GM10847 (cell line): ENCODE data around the gene INSC.

Experiments
- POLR2A ChIP-seq: IDR thresholded peaks from 2 replicates; pipeline ENCODE4 v1.6.1; 2011; ENCODE audit not compliant: insufficient read length; ENCODE audit errors: extremely low read depth

Gene INSC

DNA sequence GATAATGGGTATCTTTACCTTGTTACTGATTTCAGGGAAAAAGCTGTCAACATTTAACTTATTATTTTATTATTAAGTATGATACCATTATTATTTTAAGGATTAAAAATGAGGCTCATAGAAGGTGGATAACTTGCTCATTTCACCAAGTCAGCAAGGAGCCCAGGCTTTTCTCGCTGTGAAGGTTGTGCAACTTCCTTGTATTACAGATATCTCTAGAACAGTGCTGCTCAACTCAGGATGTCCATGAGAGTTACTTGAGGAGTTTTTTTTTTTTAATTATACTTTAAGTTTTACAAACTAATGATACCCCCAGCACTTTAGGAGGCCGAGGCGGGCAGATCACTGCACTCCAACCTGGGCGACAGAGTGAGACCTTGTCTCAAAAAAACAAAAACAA lies 98.2 kb downstream of the INSC start:
- no peak for TF ChIP-seq POLR2A

DNA sequence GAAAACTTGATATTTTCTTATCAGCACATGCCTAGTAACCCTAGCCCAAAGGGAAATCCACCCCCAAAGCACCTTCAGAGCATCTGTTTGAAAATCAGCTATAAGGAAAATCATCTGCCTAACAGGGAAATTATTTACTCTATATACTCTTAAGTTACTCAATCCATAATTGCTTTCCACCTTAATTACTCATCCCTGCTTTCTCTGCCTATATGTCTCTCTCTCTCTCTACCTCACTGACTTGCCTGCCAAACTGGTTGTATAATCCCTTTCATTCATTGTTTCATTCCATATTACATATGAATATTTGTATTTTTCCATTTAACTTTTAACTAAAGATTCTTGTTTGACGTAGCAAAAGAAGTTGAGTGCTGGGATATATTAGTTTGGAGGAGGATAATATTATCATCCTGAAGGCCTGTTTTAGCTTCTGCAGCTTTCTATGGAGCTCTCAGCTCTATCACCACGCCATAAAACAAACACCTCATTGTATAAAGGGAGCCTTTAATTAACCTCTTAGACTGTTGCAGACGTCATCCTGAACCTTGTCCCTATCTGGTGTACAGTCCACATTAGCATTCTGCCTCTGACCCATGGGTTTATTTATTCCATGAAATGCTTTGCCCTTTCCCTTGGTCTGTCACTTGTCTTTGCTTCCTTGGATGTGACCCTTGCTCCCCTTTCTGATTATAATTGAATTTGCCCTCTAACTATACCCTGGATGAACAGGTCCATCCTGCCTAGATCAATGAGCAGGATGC lies 98.9 kb downstream of the INSC start:
- TF ChIP-seq POLR2A: no peak

DNA sequence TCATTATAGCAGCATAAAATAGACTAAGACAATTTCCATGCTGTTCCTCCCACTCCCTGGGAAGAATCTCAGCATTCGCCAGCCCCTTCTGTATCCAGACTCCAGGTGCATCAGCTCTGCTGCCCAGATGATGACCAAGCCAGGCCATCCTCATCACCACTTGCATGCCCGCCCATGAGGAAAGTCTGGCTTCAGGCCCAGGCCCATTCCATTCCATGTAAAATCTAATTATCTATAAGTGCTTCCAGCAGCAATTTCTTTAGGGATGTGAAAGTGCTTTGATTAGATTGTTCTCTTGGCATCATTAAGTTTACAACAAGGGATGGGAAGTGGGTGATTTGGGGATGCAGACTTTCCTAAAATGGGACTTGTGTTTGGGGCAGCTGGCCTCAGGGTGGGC lies 100.3 kb downstream of the INSC start:
- TF ChIP-seq POLR2A: no peak

DNA sequence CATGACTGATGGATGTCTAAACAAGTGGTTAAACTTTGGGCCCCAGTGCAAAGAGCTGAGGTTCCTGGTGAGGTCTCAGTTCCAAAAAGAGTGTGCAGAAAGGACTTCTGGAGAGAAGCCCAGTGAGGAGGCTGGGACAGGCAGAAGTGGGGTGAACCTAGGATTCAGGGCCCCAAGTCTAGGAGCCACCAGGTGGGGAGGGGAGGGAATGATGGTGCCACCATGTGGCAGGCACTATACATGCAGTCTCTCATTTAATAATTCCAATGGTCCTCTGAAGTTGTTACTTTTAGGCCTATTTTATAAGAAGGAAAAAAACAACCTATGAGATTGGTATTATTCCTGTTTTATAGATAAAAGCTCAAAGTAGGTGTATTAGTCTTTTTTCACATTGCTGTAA lies 102.0 kb downstream of the INSC start:
- no peak for TF ChIP-seq POLR2A

DNA sequence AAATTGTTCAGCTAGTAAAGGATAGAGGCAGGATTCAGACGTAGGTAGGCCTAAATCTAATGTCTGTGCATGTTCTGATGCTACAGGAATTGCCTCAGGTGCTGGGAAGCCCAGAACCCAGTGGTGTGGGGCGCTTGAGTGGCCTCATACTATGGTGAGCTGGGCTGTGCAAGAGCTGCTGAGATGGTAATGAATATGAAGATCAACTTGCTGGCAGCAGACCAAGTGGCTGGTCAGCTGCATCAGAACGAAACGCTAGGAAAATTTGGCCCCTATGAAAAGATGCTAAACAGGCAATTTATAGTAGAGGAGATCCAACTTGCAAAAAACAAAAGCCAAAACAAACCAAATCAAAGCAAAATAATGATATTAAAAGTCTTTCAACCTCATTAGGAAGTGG lies 102.7 kb downstream of the INSC start:
- no peak for TF ChIP-seq POLR2A

DNA sequence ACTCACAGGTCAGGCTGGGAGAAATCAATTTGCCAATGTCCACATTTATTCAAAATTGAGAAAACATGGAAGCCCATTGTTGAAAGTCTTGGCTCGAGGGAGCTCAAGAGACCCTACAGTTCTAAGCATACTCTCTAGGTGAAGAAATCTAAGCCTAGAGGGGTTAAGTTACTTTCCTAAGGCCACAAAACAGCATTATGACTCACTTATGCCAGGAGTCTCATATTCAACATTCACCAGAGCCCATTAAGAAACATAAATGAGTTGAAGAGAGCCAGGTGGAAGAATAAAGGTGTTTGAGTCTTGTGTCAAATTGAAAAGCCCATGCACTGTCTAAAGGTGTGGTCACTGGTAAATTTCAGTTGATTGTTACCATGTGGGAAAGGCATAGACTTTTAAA lies 108.1 kb downstream of the INSC start:
- TF ChIP-seq POLR2A: no peak

DNA sequence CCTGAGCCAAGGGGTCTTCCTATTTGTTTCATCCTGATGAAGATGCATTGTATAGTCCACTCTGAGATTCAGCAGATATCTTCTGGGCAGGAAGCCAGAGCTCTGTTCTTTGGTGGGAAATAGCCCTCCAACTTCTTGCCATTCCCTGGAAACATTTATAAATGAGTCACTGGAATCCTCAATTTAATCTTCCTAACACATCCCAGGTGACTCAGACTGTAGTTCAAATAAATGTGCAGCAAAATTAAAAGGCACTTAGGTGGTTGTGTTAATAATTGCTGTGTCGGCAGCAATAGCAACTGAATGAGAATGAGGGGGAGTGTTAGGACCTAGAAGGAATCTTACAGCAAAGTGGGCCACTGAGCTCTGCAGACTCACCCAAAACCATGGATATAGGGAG lies 108.6 kb downstream of the INSC start:
- TF ChIP-seq POLR2A: no peak

DNA sequence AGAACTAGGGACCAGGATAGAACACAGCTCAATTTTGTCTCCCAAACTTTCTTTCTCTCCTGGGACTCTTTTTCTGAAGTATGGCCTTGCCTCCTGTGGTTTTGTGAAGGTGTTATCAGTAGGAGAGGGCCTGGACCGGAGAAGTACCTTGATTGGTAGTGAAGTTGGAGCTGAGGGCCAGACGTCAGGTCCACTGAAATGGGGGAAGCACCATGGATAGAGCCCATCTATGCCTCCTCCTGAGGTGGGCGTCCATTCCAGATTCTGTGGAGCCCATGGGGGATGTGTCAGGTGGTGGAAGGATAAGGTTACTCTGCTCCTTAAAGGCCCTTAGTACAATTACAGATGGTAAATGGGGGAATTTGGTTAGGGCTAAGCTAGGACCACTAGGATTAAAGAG lies 109.7 kb downstream of the INSC start:
- no peak for TF ChIP-seq POLR2A

DNA sequence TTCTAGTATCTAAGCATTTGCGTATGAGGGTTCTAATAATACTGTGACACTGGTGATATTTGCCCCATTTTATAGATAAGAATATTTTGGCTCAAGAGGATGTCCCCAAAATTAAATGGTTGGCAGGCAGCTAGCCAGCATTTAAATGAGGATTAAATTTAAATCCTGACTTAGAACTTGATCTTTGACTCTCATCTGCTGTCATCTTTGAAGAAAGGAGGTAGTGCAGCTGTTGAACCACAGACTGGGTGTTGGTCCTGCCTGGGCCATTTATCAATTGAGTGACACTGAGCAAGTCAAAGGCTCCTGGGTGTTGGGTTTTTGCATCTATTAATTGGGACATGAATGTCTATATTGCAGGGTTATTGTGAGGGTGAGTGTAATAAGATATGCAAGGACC lies 112.3 kb downstream of the INSC start:
- no peak for TF ChIP-seq POLR2A

DNA sequence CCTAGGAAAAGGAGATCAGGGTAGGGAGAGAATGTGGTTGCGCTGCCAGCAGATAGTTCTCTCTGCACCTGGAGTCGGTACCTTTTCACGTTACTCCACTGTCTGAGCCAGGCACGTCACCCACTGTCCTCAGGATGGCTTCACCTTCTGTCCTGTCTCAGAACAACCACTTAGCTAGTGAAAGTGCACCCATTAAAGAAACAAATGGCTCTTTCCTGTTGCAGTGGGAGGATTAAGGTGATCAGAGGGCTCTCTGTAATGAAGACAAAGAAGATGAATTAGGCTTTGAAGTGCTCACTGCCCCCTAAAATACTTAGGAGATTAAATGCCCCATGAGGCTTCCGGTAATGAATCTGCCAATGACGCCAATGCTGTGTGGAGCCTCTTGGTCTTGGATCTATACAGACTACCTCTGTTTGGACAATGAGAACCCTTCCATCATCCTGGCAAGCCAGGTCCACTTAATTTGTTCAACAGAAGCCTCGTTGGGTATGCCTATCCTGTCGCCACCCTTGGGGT lies 113.7 kb downstream of the INSC start:
- no peak for TF ChIP-seq POLR2A

DNA sequence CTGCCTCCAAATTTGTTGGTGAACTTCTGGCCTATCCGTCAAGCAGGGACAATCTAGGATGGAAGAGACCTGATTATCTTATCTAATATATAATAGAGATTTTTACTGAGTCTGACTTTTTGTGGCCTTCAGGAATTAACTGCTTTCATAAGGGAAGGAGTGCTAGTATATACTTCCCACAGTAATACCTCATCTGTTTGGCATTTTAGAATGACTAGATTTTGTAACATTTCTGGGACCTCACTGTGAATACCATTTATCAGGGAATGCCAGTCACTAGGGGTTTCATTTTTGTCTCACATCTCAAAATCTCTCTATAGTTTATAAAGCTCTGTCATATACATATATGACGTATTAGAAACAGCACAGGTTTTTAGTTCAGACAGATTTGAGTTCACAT lies 114.3 kb downstream of the INSC start:
- no peak for TF ChIP-seq POLR2A

DNA sequence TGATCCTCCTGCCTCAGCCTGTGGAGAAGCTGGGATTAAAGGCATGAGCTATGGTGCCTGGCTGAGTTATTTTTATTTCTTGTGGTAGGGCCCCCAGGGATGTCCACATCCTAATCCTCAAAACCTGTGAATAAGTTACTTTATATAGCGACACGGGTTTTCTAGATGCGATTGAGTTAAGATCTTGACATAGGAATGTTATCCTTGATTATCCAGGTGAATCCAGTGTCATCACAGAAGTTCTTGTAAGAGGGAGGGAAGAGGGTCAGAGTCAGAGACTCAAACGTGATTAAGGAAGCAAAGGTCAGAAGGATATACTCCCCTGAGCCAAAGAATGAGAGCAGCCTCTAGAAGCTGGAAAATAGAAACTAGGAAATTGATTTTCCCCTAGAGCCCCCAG lies 117.8 kb downstream of the INSC start:
- no peak for TF ChIP-seq POLR2A

DNA sequence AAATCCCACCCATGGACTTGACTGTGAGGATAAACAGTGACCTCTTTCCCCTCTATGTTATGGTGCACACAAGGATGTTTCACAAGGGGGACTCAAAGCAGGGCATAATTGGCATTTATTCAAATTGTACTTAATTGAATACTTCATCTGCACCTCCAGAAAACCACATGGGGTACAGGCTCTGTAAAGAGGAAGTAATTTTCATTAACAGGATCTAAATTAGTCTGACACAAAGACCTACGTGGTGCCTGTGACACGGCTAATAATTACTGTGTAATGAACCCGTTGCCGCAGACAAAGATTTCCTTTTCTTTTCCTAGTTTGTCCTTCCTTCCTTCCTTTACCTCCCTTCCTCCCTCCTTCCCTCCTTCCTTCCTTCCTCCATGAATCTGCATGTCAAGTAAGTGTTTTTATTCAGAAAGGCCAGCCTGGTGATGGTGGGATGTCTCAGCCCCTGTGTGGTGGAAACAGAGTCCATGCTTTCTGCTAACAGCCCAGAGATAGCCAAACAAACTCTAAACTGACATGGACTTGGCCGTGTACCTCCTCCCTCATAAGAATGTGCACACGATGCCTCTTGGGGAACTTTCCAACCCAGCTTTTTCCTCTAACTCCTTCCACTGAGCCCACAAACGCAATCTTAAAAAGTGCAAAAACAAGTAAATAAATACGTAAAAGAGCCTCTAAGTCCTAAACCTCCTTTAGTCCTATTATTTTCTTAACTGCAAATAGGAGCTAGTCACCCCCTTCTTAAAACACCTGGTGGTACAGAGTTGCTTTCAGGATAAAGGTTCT lies 118.8 kb downstream of the INSC start:
- no peak for TF ChIP-seq POLR2A

DNA sequence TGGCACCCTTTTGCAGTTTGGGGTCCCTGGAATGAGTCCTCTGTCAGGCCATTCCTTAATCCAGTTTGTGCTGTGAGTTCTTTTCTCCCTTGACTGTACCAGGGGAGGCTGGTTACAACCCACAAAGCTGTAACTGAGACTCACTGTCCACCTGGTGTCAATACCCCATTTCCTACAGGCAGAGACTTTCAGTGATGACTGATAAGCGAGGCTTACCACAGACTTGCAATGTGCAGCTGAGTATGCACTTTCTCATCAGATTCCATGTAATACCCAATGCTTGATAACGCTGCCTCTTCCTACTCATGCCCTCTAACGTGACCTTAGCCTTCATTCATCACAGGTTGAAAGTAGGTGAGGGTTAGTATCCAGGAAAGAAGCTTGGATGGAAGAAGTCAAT lies 120.1 kb downstream of the INSC start:
- no peak for TF ChIP-seq POLR2A

DNA sequence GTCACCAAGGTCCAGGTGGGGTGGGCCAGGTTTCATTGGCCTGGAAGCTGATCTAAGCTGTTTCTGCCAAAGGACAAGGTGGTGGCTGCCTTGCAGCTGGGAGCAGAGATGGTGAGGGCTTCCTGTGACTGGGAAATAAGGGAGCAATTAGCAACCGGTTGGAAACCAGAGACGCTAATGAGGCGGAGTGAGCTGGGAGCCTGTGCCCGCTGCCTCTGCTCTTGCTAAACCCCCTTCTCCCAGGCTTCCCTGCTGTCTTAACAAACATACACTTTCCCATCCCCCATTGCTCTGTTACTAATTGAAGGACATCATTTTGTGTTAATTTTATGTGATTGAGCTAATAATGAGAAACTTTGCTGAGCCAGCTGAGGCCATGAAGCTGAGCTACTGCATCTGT lies 121.8 kb downstream of the INSC start:
- no peak for TF ChIP-seq POLR2A

DNA sequence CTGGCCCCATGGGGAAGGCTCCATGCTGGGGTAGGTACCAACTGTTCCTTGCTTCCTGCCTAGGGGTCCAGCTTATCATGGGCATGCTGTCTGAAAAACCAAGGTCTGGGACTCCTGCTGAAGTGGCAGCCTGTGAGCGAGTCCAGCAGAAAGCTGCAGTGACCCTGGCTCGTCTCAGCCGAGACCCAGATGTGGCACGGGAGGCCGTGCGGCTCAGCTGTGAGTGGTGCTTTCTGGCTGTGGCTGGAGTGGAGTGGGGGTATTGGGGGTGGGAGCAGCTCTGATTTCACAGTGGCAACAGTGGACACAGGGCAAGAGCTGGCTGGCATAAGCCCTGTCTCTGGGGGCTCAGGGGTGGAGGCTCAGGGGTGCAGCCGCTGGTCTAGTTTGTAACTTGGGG lies 124.1 kb downstream of the INSC start:
- no peak for TF ChIP-seq POLR2A
